Sigmoid colon (tissue), 4 donors: ENCODE results near the gene ZNF320.
"Not testable (repeated sequence)": the region's sequence is repeated elsewhere in the genome, so short reads cannot be mapped to it uniquely, and the experiment has no call there.

Source experiments
- EP300 ChIP-seq, 4 donors: sonication (generic); formaldehyde crosslinking; IDR thresholded peaks; one replicate each; pipeline ENCODE4 v1.6.1; 2017; ENCODE audit warnings: antibody characterized with exemption in 4 of 4
- POLR2A ChIP-seq, 2 donors: fragments of 450-650 bp; IDR thresholded peaks; one replicate each; pipeline ENCODE4 v1.6.1; 2016; ENCODE audit warnings: antibody characterized with exemption in 2 of 2, mild to moderate bottlenecking in 2 of 2, moderate library complexity in 2 of 2
- POLR2AphosphoS5 ChIP-seq, 4 donors: sonication (generic); formaldehyde crosslinking; IDR thresholded peaks; one replicate each; pipeline ENCODE4 v1.6.1; 2017; ENCODE audit warnings: antibody characterized with exemption in 4 of 4
- TF ChIP-seq, protein P1 (sequence below), 4 experiments: fragments of 450-650 bp in 3 of 4; fragments of 200-600 bp in 1 of 4; IDR thresholded peaks; one replicate each; pipeline ENCODE4 v1.5.1; 2016 to 2019; ENCODE audit warnings: antibody characterized with exemption in 4 of 4, mild to moderate bottlenecking in 3 of 4, moderate library complexity in 2 of 4

DNA sequence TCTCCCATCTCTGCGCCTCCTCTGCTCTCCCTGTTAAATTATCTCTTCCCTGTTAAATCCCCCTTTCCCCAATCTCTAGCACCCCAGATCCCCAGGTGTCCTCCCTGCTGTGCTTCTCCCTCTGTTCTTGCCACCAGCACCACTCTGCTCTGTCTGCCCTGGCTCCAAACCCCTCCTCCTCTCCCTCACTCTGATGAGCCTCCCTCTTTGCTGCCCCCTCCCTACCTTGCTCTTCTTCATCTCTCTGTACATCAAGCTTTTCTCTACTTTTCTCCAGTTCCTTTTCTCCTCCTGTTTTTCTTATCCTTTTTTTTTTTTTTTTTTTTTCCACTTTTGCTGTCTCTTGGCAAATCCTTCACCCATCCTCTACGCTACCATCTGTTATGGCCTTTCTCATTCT lies 44.1 kb upstream of the ZNF320 start:
- not testable (repeated sequence) for TF ChIP-seq POLR2A, POLR2AphosphoS5, EP300 (IDR thresholded peaks at IDR 0.05)
- TF ChIP-seq, protein P1, sequence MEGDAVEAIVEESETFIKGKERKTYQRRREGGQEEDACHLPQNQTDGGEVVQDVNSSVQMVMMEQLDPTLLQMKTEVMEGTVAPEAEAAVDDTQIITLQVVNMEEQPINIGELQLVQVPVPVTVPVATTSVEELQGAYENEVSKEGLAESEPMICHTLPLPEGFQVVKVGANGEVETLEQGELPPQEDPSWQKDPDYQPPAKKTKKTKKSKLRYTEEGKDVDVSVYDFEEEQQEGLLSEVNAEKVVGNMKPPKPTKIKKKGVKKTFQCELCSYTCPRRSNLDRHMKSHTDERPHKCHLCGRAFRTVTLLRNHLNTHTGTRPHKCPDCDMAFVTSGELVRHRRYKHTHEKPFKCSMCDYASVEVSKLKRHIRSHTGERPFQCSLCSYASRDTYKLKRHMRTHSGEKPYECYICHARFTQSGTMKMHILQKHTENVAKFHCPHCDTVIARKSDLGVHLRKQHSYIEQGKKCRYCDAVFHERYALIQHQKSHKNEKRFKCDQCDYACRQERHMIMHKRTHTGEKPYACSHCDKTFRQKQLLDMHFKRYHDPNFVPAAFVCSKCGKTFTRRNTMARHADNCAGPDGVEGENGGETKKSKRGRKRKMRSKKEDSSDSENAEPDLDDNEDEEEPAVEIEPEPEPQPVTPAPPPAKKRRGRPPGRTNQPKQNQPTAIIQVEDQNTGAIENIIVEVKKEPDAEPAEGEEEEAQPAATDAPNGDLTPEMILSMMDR (IDR thresholded peaks at IDR 0.05): not testable (repeated sequence)
